HS-5 (cell line): ENCODE data around the gene HACD1.
A peak's percentile ranks its signal among the peaks of the same experiment; 100 is the strongest.

ENCODE experiments used
- DNase-seq: peaks from one replicate; pipeline ENCODE4 v3.0.0-alpha.2; 2012; ENCODE audit warnings: low read depth

HACD1 gene, protein sequence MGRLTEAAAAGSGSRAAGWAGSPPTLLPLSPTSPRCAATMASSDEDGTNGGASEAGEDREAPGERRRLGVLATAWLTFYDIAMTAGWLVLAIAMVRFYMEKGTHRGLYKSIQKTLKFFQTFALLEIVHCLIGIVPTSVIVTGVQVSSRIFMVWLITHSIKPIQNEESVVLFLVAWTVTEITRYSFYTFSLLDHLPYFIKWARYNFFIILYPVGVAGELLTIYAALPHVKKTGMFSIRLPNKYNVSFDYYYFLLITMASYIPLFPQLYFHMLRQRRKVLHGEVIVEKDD

DNA sequence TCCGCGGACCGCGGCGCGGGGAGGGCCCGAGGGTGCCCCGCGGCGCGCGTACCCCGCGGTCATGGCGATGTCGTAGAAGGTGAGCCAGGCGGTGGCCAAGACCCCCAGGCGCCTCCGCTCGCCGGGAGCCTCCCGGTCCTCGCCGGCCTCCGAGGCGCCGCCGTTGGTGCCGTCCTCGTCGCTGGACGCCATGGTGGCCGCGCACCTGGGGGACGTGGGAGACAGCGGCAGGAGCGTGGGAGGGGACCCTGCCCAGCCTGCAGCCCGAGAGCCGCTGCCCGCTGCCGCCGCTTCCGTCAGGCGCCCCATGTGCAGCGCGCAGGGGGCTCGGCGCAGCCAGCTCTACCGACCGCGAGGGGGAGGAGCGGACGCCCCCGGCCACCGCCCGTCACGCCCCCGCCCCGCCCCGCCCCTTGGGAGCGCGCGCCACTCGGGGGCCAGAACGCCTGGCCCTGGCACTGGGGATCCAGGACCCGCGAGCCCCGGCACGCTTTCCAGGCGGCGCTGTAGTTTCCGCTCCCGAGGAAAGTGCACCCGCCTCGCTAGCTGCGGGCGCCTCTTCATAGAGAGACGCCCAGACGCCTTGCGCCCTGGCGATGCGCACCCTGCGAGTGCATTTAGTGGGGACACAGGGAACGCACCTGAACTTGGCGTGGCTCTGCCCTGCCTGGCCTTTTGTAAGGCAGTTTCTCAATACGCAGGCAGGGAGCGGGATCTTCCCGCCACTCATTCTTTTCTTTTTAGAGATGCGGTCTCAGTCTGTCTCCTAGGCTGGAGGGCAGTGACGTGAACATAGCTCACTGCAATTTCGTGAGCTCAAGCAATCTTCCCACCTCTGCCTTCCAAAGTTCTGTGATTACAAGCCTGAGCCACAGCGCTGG lies at the start of gene HACD1:
Gene HACD1, minus strand, starts transcription at position 344 of the 881 bp plus-strand sequence. Its CDS starts 35 bp downstream, at position 309.
- no peak for DNase-seq

DNA sequence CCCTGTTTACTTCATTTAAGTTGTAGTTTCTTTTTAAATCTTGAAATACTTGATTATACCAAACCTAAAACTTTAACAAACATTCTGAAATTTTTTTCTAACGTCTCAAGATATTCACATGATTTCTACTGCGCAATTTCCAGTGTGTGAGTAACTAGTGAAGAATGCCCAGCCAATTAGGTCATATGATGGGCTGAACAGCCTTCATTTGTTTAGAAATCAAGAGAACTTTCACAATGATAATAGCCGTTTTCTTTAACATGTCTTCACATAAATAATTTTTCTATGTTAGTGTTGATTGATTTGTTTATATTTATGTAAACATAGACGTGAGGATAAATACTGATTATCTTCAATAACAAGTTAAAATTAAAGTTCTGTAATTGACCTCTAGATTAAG lies 48.6 kb upstream of the HACD1 start:
- peak; percentile 53 for DNase-seq

DNA sequence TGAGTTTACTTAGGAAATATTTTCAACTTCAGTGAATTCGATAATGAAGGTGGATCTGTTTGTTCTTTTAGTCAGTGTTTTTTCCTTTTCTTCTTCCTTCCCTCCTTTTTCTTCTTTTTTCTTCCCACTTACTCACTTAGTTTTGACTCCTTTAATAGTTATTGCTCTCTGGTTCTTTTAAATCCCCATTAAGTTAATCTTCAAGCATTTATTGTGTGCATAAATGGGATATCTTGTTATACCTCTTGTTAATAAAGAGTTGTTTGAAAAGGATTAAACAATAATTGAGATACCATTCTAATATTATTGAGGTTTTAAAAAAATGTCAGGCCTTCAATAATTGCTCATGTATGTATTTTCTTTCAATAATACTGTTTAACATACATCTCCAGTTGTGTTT lies 46.3 kb upstream of the HACD1 start:
- no peak for DNase-seq

DNA sequence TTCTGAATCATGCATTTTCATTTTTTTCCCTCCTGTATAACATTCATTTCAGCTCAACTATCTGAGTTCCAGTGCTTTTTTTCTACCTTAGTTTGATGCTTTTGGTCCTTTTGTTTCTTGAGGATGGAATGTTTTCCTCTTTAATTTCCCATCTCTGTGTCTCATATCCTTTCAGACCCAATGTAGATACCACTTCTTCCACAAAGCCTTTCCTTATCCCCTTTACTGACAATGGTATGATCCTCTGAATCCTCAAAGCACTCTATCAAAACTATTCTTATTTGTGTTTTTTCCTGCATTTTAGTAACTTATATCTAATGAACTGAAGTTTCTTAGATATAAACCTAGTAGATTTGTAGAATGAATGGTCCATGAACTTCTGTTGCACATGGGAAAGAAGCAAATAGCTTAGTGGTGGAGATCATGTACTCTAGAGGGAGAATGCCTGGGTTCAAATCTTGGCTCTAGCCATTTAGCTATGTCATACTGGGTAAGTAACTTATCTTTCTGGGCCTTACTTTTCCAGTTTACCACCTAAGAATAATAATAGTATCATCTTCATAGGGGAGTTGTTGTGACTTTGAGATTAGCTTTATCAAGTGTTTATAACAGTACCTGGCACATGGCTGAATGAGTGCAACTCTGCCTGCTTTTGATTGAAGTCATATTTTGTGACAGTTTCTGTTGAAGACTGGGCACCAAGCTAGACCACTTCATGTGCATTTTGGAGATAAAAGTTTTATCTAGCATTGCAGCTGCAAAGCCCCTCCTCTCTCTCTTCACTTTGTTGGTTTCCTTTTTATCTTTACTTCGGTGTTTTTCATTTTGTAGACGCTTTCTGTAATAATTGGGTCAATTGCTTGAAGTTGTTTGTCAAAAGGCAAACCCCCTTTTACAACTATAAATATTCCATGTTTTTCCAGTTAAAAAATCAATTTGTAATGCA lies 45.3 kb upstream of the HACD1 start:
- DNase-seq = no peak

DNA sequence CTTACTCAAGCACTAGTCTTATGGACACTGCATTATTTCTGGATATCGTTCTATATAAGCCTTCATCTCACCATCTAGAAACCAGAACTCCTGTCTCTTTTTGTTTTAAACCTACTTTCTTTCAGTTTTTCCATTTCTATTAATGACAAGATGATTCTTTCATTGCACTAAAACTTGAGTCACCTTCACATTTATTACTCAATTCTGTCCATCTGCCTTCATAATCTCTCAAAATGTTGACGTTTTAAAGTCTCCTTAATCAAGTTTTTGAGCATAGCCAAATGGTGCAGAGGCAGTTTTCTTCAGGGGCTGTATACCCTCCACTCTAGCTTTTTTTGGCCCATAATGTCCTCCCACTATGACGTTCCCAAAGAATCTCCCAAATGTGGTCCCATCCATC lies 44.3 kb upstream of the HACD1 start:
- DNase-seq = no peak

DNA sequence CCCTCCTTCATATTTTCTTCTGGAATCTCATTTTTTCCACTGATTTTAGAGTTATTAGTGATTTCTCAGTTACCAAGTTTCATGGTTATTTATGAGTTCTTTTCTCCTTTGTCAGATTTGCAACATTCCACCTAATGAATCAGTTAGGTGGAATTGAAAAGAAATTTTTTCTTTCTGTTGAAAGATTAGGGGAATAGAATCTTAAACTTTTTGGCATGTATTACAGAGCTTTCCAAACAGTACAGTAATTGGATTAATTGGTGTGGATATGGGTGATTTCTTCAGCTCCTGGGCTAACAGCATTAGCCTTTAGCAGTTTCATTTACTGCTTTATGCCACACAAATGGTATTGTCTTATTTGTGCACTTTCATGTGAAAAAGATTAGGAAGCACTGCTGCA lies 43.7 kb upstream of the HACD1 start:
- no peak for DNase-seq

DNA sequence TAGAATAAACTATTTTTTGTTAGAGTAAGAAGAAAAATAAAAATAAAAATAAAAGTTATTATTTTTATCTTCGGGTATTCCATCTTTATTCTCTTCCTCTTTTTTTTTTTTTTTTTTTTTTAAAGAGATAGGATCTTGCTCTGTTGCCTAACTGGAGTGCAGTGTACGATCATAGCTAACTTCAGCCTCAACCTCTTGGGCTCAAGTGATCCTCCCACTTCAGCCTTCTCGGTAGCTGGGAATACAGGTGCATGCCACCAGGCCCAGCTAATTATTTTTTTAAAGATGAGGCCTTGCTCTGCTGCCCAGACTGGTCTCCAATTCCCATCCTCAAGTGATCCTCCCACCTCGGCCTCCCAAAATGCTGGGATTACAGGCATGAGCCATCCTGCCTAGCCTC lies 42.2 kb upstream of the HACD1 start:
- no peak for DNase-seq

DNA sequence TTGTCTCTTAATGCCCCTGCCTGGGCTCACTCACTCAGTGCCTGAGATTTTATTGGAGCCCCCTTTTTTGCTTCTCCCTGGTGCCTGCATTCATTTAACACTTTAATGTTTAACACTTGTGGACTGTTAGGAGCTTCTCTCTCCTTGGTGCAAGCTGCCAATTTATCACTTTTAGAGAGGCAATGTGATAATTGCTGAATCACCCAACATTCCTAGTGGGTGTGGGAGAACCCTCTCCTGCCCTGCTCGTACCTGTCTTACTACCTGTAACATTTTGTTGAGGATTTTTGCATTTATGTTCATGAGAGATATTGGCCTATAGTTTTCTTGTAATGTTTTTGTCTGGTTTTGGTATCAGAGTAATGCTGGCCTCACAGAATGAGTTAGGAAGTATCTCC lies 39.9 kb upstream of the HACD1 start:
- DNase-seq = no peak

DNA sequence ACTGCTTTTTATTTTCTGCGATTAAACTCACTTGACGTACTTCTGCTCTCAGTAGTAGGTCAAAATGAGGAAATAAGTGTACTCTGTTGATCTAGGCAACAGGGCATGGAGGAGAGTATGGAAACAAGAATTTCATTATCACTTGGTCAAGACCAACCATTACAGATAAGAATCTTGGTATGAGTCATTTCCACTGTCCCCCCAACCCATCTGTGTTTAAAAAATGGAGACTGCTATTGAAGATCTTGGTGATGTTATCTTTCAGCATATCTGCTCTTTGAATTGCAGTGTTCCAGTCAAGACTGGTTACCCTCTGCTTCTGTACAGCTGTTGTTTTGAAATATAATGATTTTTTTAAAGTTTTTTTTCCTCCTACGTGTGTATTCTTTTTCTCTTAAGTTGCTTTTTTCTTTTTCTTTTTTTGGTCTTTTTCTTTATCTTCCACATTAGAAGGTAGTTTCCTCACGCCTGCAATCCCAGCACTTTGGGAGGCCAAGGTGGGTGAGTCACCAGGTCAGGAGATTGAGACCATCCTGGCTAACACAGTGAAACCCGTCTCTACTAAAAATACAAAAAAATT lies 38.5 kb upstream of the HACD1 start:
- no peak for DNase-seq

DNA sequence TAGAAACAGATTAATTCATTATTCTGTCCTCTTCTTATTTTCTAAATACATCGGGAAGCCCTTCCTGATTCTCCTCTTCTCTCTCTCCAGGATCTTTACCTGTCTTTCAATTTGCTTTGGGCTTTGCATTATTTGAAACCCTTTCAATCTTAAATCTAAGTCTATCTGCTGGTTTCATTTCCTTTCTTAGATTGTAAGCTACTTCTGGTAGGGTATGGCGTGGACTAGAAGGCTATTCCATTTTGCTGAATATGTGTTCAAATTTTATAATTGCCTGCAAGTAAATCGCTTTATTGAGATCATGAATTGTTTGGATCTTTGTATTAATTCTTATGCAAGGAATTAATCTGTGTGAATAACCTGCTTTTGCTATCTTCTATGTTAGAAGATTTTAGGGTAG lies 37.8 kb upstream of the HACD1 start:
- DNase-seq = no peak

DNA sequence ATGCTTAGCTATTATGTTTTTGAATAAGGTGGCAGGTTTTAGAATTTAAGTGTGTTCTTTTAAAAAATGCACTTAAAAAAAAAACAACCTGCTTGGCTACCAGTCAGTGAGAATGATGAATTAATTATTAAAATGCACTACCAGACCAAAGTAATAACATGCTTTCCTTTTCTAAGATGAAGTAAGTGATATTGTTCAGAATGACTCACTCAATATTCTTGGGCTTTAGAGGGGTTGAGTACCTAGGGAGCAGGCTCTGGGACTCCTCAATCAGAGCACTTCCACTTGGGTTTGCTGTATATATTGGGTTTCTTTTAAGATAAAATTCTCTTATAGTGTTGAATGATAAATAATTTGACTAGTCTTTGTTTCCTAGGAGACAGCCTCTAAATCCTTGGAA lies 35.4 kb upstream of the HACD1 start:
- DNase-seq = no peak

DNA sequence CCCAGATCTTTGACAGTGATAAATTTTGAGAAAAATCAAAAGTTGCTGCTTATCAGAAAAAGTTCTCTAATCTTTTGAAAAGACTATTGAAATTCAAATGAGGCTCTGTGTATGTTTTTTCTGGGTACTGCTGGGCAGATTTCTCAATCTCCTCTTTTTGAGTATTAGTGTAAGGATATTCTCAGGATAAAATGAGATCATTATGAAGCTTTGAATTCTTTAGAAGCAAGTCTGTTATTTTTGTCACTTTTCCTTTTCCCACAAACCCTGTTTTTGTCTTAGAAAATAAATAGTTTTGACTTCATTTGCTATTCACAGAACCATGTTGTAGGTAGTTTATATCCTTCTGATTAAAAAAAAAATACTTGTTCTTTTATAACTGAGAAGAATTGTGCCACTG lies 34.7 kb upstream of the HACD1 start:
- no peak for DNase-seq

DNA sequence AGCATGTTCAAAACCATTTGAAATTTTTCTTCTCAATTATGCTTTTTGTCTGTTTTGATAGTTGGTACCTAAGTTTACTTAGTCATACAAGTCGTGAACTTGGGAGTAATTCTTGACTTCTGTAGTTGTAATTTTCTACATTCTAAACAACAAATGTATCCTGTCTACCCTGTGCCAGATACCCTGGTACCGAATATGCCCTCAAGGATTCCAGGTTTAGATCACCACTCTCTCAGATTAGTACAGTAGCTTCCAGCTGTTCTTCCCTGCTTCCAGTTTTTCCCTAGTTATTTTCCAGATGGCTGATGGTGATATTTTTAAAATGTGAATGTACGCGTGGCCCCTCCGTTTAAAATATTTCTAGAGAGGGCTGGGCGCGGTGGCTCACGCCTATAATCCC lies 33.2 kb upstream of the HACD1 start:
- DNase-seq = no peak

DNA sequence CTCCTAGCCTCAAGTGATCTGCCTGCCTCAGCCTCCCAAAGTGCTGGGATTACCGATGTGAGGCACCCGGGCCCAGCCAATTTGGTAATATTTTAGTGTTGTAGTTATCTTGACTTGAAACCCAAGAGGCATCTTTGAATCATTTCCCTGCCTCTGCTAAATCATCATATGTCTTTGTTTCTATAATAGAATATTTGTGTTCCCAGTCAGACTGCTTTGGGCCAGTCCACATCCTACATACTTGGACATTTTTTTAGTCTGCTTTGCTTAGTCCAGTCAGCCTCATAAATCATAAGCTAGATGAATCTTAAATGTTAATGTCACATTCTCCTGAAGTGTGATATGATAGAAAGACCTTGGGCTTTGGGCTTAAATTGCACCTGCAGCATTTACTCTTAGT lies 32.7 kb upstream of the HACD1 start:
- DNase-seq = no peak

DNA sequence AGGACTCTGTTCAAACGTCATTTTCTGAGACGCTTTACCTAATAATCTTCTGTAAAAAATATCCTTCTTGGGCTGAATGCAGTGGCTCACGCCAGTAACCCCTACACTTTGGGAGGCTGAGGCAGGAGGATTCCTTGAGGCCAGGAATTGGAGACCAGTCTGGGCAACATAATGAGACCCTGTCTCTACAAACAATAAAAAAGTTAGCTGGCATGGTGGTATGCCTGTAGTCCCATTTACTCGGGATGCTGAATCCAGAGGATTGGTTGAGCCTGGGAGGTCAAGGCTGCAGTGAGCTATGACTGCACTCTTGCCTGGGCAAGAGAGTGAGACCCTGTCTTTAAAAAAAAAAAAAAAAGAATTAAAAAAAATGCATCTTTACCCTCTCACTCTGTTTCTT lies 31.9 kb upstream of the HACD1 start:
- no peak for DNase-seq

DNA sequence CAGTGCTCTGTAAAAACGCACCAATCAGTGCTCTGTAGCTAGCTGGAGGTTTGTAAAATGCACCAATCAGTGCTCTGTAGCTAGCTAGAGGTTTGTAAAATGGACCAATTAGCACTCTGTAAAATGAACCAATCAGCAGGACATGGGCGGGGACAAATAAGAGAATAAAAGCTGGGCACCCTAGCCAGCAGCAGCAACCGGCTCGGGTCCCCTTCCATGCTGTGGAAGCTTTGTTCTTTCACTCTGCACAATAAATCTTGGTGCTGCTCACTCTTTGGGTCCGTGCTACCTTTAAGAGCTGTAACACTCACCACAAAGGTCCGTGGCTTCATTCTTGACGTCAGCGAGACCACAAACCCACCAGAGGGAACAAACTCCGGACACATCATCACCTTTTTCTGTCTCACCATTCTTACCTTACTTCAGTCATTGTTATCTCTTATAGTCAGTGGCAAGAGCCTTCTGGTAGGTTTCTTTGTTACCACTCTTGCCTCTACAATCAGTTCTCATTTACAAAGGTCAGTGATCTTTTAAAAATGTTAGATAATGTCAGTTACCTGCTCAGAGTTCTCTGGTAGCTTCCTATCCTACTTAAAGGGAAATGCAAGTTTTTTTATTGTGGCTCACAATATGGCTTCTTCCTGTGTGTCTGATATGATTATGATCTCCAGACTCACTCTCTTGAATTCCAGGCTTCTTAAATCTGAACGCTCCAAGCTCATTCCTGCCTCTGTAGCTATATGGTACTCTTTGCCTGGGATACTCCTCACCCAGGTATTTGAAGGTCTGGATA lies 31.3 kb upstream of the HACD1 start:
- DNase-seq = no peak

DNA sequence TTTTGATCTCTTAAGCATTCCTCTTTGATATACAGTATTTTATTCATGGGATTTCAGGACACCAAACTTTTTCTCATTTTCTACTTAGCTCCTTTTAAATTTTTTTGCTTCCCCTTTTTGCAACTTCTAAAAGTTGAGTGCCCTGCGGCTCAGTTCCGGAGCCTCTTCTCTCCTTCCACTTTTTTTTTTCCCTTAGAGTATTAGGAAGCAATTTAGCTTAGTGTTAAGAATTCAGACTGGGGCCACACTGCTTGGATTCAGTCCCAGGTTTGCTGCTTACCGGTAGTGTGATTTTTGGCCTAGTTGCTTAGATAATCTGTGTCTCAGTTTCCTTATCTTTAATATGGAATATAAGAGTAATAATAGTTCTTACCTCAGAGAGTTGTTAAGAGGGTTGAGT lies 30.2 kb upstream of the HACD1 start:
- DNase-seq = no peak

DNA sequence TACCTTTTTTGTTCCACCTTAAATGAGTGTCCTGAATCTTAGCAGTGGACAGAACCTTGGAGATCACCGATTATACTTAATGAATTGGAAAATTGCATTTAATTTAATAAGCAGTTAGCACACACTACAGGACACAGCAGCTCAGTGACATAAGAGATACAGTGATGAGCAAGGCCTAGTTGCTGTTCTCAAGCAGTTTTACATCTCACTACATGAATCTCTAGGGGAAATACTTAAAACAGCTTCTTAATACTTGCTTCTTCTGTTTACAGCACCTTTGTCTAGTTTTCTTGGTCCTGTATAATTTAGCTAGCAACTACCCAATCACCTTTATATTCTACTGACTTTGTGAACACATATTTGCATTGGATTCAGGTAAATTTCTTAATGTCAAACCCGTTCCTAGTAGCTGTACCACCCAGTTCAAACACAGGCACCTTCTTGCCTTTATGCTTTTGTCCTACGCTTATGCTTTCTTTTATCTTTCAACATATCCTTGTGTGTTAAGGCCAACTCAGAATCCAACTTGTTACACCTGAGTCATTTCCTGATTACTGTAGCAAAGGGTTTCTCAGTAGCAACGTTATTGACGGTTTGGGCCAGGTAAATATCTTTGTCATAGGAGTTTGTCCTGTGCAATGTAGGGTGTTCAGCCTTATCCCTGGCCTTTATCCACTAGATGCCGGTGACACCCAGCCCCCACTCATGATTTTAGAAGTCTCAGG lies 28.6 kb upstream of the HACD1 start:
- DNase-seq = no peak

DNA sequence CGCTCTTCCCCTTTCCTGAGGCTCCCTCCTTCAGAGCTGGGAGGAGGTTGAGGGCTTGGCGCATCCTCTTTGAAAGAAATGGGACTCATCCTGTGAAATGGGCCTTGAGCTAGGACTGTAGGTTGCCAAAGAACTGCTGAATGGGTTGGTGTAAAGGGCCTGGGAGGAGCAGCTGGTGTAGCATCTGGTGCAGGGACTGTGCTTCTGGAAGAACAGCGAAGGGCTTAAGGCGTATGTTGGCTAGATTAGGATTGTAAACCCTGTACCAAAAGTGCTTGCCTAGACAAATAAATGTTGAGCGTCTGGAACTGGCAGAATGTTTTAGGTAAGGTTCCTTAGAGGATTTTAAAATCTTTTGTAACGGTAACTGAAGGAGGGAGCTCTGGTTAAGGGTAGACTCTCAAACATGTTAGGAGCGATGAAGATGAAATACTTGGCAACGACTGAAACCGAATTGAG lies 27.3 kb upstream of the HACD1 start:
- no peak for DNase-seq

DNA sequence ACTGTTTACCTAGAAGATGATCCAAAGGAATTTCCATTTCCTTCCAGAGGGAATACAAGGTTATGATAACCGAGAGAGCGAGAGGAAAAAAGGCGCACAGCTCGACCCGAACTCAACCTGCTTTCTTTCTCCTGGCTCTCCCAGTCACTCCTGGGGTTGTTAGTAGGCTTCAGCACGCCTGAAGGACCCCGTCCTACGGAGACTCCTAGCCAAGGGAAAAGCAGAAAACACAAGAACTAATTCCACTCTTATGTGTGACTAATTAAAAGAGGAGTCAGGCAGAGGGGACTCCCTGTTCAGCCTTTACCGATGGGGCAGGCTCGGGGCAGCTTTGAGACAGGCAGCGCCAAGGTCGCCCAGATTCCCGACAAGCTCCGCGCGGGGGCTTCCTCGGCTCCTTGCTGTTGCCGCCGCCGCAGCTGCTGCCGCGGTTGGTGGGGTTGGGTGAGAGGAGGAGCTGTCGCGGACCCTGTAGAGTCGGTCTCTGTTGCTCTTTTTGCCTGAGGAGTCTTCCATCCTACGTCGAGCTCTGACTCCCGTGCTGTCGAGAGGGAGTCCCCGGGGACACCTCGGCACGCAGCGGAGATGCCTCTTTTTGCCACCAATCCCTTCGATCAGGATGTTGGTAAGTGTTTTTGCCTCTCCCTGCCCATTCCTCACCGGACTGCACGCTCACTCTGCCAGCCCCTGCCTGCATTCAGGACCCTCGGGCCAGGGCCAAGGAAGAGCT lies 26.7 kb upstream of the HACD1 start, which contains the start of gene STAM:
Gene STAM, plus strand, starts transcription at position 397 of the 730 bp plus-strand sequence. Its CDS starts 189 bp downstream, at position 586.
- peak; percentile 76 for DNase-seq
